Aorta (tissue), 5 donors: Measurements from ENCODE around the gene P3H2. TPM values are rescaled to one million over a fixed set of nuclear protein-coding genes. Genes with fewer than 3 reads are reported as not detected.

ENCODE experiments used
- ATAC-seq: fragments of 200-7000 bp; cut with Tn5 transposase; one replicate; pipeline ENCODE4 v1.9.1; 2022; ENCODE audit warnings: moderate library complexity; ENCODE audit not compliant: low FRiP score
- DNase-seq, 2 donors: peaks; one replicate each; pipeline ENCODE4 v3.0.0-alpha.2; 2020
- H3K27ac ChIP-seq, 2 donors: one replicate each; pipeline ENCODE4 v1.5.1; 2013; ENCODE audit warnings: low read length in 2 of 2, mild to moderate bottlenecking in 2 of 2, moderate library complexity in 2 of 2, control low read depth in 1 of 2, inconsistent platforms in 1 of 2, low read depth in 1 of 2
- H3K27me3 ChIP-seq, 2 donors: one replicate each; pipeline ENCODE4 v1.6.1; 2013; ENCODE audit warnings: control low read depth in 1 of 2, low read length in 1 of 2, mild to moderate bottlenecking in 1 of 2, moderate library complexity in 1 of 2; ENCODE audit not compliant: insufficient read depth in 2 of 2, control insufficient read depth in 1 of 2
- H3K36me3 ChIP-seq, 2 donors: one replicate each; pipeline ENCODE4 v1.6.1; 2013; ENCODE audit warnings: control low read depth in 1 of 2, low read length in 1 of 2, mild to moderate bottlenecking in 1 of 2; ENCODE audit not compliant: insufficient read depth in 2 of 2, control insufficient read depth in 1 of 2
- H3K4me1 ChIP-seq, 2 donors: one replicate each; pipeline ENCODE4 v1.6.1; 2013; ENCODE audit warnings: low read length in 2 of 2, control low read depth in 1 of 2, mild to moderate bottlenecking in 1 of 2, moderate library complexity in 1 of 2; ENCODE audit not compliant: insufficient read depth in 2 of 2, control insufficient read depth in 1 of 2
- H3K4me3 ChIP-seq, 2 donors: one replicate each; pipeline ENCODE4 v1.5.1; 2013; ENCODE audit warnings: low read length in 2 of 2, control low read depth in 1 of 2, mild to moderate bottlenecking in 1 of 2
- H3K9me3 ChIP-seq: one replicate; pipeline ENCODE4 v1.6.1; 2013; ENCODE audit warnings: mild to moderate bottlenecking, low read length; ENCODE audit not compliant: control insufficient read depth
- WGBS, 2 donors: extraction: QIAGEN DNeasy Blood & Tissue Kit; methylation state at CpG; one replicate each; pipeline ENCODE4 v1.1.7; 2013; 5-methylcytosine and 5-hydroxymethylcytosine counted together
- intact Hi-C, 2 donors: fragments of 100-400 bp; cut with DNase I; formaldehyde crosslinking; loops; one replicate each; pipeline versions ENCODE4 v1.14.2 to v1.15.0; 2022
- polyA plus RNA-seq, 2 donors: library from polyadenylated mRNA; stranded (reverse); fragments of 200-250 nt; gene quantifications; one replicate each; pipeline ENCODE4 v1.2.3, GENCODE V29; 2013
- total RNA-seq, 2 donors: library from RNA; stranded (reverse); fragmentation: NEBNext Ultra II Directional; extraction: Animal tissue kit (Norgen Biotek cat#: 25700); gene quantifications; one replicate each; pipeline ENCODE4 v1.2.1, GENCODE V29; 2021
- donor health status: healthy with polysubstance abuse.
- donor health status: Bipolar disorder and iron deficiency.
- donor health status: DM: no; HTN: no; CAD: no.
- donor health status: DM: no; HTN: no; CAD: no.
- donor health status: DM: yes; HTN: yes; CAD: no.

P3H2 gene
- total and polyA plus RNA-seq, 4 donors: 6.1 to 25.8 (median 15.7) TPM

DNA sequence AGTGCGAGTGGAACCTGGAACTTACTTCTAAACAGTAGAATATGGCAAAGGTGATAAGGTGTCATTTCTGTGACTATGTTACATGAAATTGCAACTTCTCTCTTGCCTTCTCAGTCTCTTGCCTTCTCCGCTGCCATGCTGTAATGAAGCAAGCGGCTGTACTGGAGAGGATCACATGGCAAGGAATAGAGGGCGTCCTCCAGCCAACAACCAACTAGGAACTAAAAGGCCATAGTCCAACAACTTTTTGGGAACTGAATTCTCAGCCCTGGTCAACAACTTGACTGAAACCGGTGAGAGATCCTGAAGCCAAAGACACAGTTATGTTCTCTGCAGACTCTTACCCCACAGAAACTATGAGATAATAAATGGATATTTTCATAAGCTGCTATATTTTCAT, 143.5 kb downstream of the P3H2 start:
- no peak overlapping the region for H3K27ac ChIP-seq
- H3K9me3 ChIP-seq: no peaks in the 10 kb centered on the region
- DNase-seq (no peak), ATAC-seq (no peak)
- H3K4me1 ChIP-seq: peaks cover 0 to 2% of the 10 kb centered on the region in 2 donors
- no peaks in the 10 kb centered on the region for H3K36me3 ChIP-seq
- WGBS, 2 donors: 94 to 95% methylated on average over 5 of the region's 5 CpGs
- H3K4me3 ChIP-seq: no peak overlapping the region
- H3K27me3 ChIP-seq: no peaks in the 10 kb centered on the region
- intact Hi-C loops: no loop called here

GRCh38 chr3:189975391-189975990, 145.2 kb downstream of the P3H2 start:
- WGBS, 2 donors: 23 to 38% methylated on average over 4 of the region's 4 CpGs

GRCh38 chr3:189974359-189974758, 146.3 kb downstream of the P3H2 start:
- ATAC-seq: no peak
- DNase-seq: no peak
- intact Hi-C loops: no loop called here

More at GRCh38 chr3:189975391-189975990, 145.2 kb downstream of the P3H2 start:
- no peaks in the 10 kb centered on the region for H3K36me3 ChIP-seq
- no peak for DNase-seq
- no peak overlapping the region for H3K4me3 ChIP-seq
- H3K27me3 ChIP-seq: no peaks in the 10 kb centered on the region
- no peaks in the 10 kb centered on the region for H3K9me3 ChIP-seq
- H3K4me1 ChIP-seq: peaks cover 0 to 2% of the 10 kb centered on the region in 2 donors
- intact Hi-C loops: no loop called here
- no peak overlapping the region for H3K27ac ChIP-seq
- no peak for ATAC-seq

GRCh38 chr3:189967254-189967865, 153.3 kb downstream of the P3H2 start:
- no peak overlapping the region for H3K27ac ChIP-seq
- H3K9me3 ChIP-seq: no peaks in the 10 kb centered on the region
- 27 to 31% methylated on average over 5 of the region's 5 CpGs for WGBS, 2 donors
- no peak overlapping the region for H3K4me3 ChIP-seq
- intact Hi-C loops: loop anchor here (2.0 to 10.0 kb wide), 4 partner anchors 45 to 457 kb away; partner anchors contain the start of gene P3H2 (in 2 of the 2)
- no peak for DNase-seq
- no peaks in the 10 kb centered on the region for H3K4me1 ChIP-seq
- no peaks in the 10 kb centered on the region for H3K36me3 ChIP-seq
- peak; percentile 64 for ATAC-seq
- H3K27me3 ChIP-seq: no peaks in the 10 kb centered on the region

More at GRCh38 chr3:189974359-189974758, 146.3 kb downstream of the P3H2 start:
- H3K27me3 ChIP-seq: no peaks in the 10 kb centered on the region
- H3K27ac ChIP-seq: no peak overlapping the region
- no peaks in the 10 kb centered on the region for H3K9me3 ChIP-seq
- WGBS, 2 donors: 90 to 92% methylated on average over 12 of the region's 12 CpGs
- peaks cover 0 to 2% of the 10 kb centered on the region in 2 donors for H3K4me1 ChIP-seq
- H3K36me3 ChIP-seq: no peaks in the 10 kb centered on the region
- no peak overlapping the region for H3K4me3 ChIP-seq

GRCh38 chr3:189966843-189967242, 153.9 kb downstream of the P3H2 start:
- ATAC-seq (no peak), DNase-seq (no peak)
- Histone ChIP-seq H3K9me3 (no peaks in the 10 kb centered on the region), H3K27me3 (no peaks in the 10 kb centered on the region), H3K4me3 (no peak overlapping the region), H3K27ac (no peak overlapping the region), H3K4me1 (no peaks in the 10 kb centered on the region), H3K36me3 (no peaks in the 10 kb centered on the region)
- 53 to 56% methylated on average over 5 of the region's 5 CpGs for WGBS, 2 donors
- intact Hi-C loops: loop anchor here (2.0 to 10.0 kb wide), 4 partner anchors 45 to 458 kb away; partner anchors contain the start of gene P3H2 (in 2 of the 2)

DNA sequence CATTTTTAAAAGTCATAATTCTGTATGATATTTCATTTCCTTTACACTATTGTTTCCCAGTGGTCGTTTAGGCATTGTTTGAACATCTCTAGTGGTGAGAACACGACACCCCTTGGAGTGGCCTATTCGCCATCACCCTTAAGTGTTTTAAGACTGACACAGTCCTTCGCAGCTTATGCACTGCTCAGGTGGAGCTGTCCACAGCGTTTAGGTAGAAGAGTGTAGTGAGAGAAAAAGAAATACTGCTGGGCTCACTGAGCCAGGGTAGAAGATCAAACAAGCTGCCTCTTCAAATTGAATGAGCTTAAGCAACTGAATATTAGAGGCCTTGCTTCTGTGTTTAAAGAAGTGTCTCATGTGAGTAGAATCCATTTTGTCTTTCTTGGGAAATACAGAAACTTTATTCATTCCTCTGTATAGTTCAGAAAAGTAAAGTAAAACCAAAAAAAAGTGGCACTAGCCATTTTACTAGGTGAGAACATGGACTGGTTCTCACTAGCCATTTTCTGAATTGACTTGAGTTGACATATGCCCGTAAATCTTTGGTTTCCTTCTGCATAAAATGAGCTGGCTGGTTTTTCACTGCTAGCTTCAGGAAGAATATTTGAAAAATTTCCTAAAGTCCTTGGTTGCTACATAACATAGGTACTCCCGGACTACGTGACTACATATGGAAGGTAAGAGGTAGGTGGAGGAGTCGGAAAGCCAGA, 155.9 kb downstream of the P3H2 start:
- 80 to 83% methylated on average over 9 of the region's 9 CpGs for WGBS, 2 donors
- H3K4me1 ChIP-seq: no peaks in the 10 kb centered on the region
- no peaks in the 10 kb centered on the region for H3K9me3 ChIP-seq
- ATAC-seq (no peak), DNase-seq (no peak)
- H3K4me3 ChIP-seq: no peak overlapping the region
- no peaks in the 10 kb centered on the region for H3K27me3 ChIP-seq
- H3K36me3 ChIP-seq: no peaks in the 10 kb centered on the region
- no peak overlapping the region for H3K27ac ChIP-seq
- intact Hi-C loops: loop anchor here (5.0 to 10.0 kb wide), 4 partner anchors 48 to 460 kb away; partner anchors contain the start of genes CLDN1 (in 2 of the 2) and P3H2 (in 2 of the 2)

DNA sequence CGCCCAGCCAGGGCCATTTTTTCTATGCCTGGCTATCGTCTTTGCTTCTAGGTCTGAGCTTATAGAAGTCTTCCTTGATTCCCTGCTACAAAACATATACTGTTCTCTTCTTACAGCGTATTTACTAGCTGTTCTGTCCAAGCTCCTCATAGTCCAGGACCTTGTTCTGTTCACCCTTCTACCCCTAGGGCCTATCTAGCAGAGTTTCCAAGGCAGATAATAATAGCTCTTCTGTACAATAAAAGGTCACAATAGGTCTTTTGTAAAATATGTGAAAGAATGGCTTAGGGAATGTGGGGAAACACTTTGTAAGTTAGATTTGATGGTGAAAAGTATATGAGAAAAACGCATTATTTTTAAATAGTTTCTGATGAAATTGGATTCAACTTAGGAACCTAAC, 158.2 kb downstream of the P3H2 start:
- DNase-seq (no peak), ATAC-seq (no peak)
- H3K9me3 ChIP-seq: no peaks in the 10 kb centered on the region
- H3K4me1 ChIP-seq: no peaks in the 10 kb centered on the region
- no peaks in the 10 kb centered on the region for H3K27me3 ChIP-seq
- intact Hi-C loops: loop anchor here (5.0 to 10.0 kb wide), 2 partner anchors 360 to 462 kb away; partner anchors contain the start of gene CLDN1 (in 2 of the 2)
- H3K36me3 ChIP-seq: no peaks in the 10 kb centered on the region
- H3K27ac ChIP-seq: no peak overlapping the region
- no peak overlapping the region for H3K4me3 ChIP-seq
- 94 to 96% methylated on average over 4 of the region's 4 CpGs for WGBS, 2 donors

- no peak overlapping the region for H3K27ac ChIP-seq
These were observed 159.1 kb downstream of the P3H2 start for GRCh38 chr3:189961522-189962161.

More at GRCh38 chr3:189961522-189962161, 159.1 kb downstream of the P3H2 start:
- Histone ChIP-seq H3K36me3 (no peaks in the 10 kb centered on the region), H3K4me1 (no peaks in the 10 kb centered on the region), H3K4me3 (no peak overlapping the region), H3K9me3 (no peaks in the 10 kb centered on the region), H3K27me3 (no peaks in the 10 kb centered on the region)
- intact Hi-C loops: loop anchor here (2.0 to 10.0 kb wide), 3 partner anchors 243 to 463 kb away; partner anchors contain the start of gene CLDN1 (in 2 of the 2)
- peak; percentile 90 for ATAC-seq
- 3% methylated on average over 8 of the region's 8 CpGs for WGBS, 2 donors
- DNase-seq: peak; percentile 81 to 89
